ENCODE results near the gene ATP11A.

GRCh38 chr13:112696001-112696868 is 6.4 kb downstream of the ATP11A start:
- no peak for TF ChIP-seq CTCF (IDR thresholded peaks at IDR 0.05 in 8 of 11, conservative IDR thresholded peaks at IDR 0.05 in 3 of 11)
- TF ChIP-seq POLR2A (IDR thresholded peaks at IDR 0.05), result no peak
